Colonic mucosa (tissue), 4 donors: Measurements from ENCODE around the gene LRCH1. TPM values are rescaled to one million over a fixed set of nuclear protein-coding genes. Genes with fewer than 3 reads are reported as not detected.

Source experiments
- DNase-seq: peaks from one replicate; pipeline ENCODE4 v3.0.0-alpha.2; 2020
- H3K27ac ChIP-seq: fragments of 200-600 bp; one replicate; pipeline ENCODE4 v1.8.0; 2021
- H3K27me3 ChIP-seq: fragments of 200-600 bp; one replicate; pipeline ENCODE4 v1.8.0; 2021
- H3K36me3 ChIP-seq: fragments of 200-600 bp; one replicate; pipeline ENCODE4 v1.8.0; 2021
- H3K4me1 ChIP-seq: fragments of 200-600 bp; one replicate; pipeline ENCODE4 v1.8.0; 2021; ENCODE audit warnings: mild to moderate bottlenecking
- H3K4me3 ChIP-seq: fragments of 200-600 bp; one replicate; pipeline ENCODE4 v1.8.0; 2021
- H3K9ac ChIP-seq, 2 donors: one replicate each; pipeline ENCODE4 v1.7.0; 2013; ENCODE audit warnings: control low read depth in 2 of 2, low read depth in 2 of 2, low read length in 2 of 2
- H3K9me3 ChIP-seq: fragments of 200-600 bp; one replicate; pipeline ENCODE4 v1.8.0; 2021
- intact Hi-C: fragments of 100-400 bp; cut with DNase I; formaldehyde crosslinking; loops from one replicate; pipeline ENCODE4 v1.14.1; 2022
- total RNA-seq, 2 donors: library from RNA; stranded (reverse); fragmentation: NEBNext Ultra II Directional in 1 of 2; extraction: Animal tissue kit (Norgen Biotek cat#: 25700) in 1 of 2; gene quantifications; one replicate each; pipeline ENCODE4 v1.2.1, GENCODE V29; 2021
- TF ChIP-seq, protein P1 (sequence below): fragments of 200-600 bp; IDR thresholded peaks from one replicate; pipeline ENCODE4 v1.8.0; 2022; ENCODE audit warnings: antibody characterized with exemption, mild to moderate bottlenecking
- donor health status: healthy.
- donor health status: DM: no; HTN: no; CAD: no.
- donor health status: DM: no; HTN: no; CAD: no.

Gene LRCH1
- total RNA-seq, 2 donors from 2014 or later: 12.8 to 19.6 TPM

DNA sequence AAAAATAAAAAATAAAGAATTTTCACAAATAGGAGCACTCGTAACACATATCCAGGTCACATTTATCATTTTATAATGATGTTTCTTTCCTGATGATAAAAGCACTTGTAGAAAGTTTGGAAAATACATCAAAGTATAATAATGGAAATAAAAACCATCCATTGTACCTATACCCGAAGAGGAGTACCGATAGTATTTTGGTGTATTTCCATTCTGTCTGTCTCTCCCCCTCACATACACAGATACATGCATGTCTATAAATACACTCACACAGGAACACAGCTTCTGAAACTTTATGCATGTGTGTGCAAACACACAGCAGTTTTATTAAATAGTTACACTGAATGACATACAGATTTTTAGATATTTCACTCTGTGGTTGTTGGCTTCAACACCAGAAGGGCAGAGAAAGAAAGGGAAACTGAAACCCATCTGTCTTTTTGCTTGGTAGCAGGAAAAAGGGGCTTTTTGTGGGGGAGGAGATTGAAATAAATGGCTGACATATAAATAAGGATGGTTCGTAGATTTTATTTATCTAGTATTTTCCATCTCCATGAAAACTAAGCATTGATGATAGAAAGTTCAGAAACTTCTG is 114.8 kb downstream of the LRCH1 start:
- Histone ChIP-seq H3K4me1 (peaks cover 12% of the 10 kb centered on the region), H3K9me3 (no peaks in the 10 kb centered on the region), H3K9ac (no peak overlapping the region), H3K27ac (peak overlapping the region; percentile 61), H3K36me3 (no peaks in the 10 kb centered on the region), H3K4me3 (no peak overlapping the region), H3K27me3 (no peaks in the 10 kb centered on the region)
- intact Hi-C loops: no loop called here
- TF ChIP-seq, protein P1, sequence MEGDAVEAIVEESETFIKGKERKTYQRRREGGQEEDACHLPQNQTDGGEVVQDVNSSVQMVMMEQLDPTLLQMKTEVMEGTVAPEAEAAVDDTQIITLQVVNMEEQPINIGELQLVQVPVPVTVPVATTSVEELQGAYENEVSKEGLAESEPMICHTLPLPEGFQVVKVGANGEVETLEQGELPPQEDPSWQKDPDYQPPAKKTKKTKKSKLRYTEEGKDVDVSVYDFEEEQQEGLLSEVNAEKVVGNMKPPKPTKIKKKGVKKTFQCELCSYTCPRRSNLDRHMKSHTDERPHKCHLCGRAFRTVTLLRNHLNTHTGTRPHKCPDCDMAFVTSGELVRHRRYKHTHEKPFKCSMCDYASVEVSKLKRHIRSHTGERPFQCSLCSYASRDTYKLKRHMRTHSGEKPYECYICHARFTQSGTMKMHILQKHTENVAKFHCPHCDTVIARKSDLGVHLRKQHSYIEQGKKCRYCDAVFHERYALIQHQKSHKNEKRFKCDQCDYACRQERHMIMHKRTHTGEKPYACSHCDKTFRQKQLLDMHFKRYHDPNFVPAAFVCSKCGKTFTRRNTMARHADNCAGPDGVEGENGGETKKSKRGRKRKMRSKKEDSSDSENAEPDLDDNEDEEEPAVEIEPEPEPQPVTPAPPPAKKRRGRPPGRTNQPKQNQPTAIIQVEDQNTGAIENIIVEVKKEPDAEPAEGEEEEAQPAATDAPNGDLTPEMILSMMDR: no peak
- no peak for DNase-seq

DNA sequence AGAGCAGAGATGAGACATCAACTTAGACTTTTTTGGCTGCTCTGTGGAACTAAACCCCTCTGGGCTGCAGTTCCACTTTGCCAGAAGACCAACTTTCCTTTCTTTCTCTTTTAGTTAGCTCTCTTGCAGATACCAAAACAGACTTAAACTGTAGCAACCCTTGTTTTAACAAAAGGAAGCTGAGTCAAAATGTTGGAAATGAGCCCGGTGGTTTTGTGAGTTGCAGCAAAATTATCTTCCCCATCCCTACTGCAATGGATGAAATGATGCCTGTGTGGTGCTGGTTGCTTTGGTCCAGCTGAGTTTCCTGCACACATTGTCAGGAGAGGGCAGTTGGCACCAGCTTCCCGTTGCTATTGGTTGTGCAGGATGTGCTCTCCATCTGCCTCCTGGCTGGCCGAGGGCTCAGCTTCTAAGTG is 115.3 kb downstream of the LRCH1 start:
- intact Hi-C loops: no loop called here
- H3K9ac ChIP-seq: no peak overlapping the region
- H3K27ac ChIP-seq: peak overlapping the region; percentile 61
- H3K9me3 ChIP-seq: no peaks in the 10 kb centered on the region
- H3K4me1 ChIP-seq: peaks cover 11% of the 10 kb centered on the region
- peak; percentile 44 for DNase-seq
- H3K36me3 ChIP-seq: no peaks in the 10 kb centered on the region
- TF ChIP-seq, protein P1: no peak
- no peaks in the 10 kb centered on the region for H3K27me3 ChIP-seq
- H3K4me3 ChIP-seq: no peak overlapping the region

DNA sequence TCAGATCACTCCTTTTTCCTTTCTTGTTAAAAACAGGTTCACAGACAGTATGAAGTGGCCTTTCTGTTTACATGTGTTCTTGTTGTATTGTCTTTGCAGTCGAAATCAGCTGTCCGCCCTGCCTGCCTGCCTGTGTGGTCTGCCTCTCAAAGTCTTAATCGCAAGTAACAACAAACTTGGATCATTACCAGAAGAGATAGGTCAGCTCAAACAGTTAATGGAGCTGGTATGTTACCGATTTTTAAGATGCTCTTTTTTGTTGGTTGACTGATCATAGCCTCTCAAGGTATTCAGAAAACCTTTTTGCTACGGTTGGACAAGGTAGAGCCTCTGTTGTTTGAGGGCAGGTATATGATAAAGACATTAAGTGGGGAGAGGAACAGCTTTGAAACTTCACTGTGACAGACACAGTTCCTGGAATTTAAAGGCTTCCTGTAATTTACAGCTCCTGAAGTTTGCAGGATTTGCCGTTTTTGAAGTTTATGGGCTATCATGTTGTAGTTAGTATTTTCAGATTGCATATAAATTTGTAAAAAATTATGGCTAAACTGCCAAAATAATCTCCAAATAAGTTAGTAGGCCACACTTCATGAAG is 116.1 kb downstream of the LRCH1 start:
- H3K9ac ChIP-seq: no peak overlapping the region
- H3K9me3 ChIP-seq: no peaks in the 10 kb centered on the region
- TF ChIP-seq, protein P1: no peak
- intact Hi-C loops: no loop called here
- peak overlapping the region; percentile 61 for H3K27ac ChIP-seq
- no peak for DNase-seq
- H3K4me1 ChIP-seq: peaks cover 5% of the 10 kb centered on the region
- no peaks in the 10 kb centered on the region for H3K27me3 ChIP-seq
- no peak overlapping the region for H3K4me3 ChIP-seq
- H3K36me3 ChIP-seq: no peaks in the 10 kb centered on the region

DNA sequence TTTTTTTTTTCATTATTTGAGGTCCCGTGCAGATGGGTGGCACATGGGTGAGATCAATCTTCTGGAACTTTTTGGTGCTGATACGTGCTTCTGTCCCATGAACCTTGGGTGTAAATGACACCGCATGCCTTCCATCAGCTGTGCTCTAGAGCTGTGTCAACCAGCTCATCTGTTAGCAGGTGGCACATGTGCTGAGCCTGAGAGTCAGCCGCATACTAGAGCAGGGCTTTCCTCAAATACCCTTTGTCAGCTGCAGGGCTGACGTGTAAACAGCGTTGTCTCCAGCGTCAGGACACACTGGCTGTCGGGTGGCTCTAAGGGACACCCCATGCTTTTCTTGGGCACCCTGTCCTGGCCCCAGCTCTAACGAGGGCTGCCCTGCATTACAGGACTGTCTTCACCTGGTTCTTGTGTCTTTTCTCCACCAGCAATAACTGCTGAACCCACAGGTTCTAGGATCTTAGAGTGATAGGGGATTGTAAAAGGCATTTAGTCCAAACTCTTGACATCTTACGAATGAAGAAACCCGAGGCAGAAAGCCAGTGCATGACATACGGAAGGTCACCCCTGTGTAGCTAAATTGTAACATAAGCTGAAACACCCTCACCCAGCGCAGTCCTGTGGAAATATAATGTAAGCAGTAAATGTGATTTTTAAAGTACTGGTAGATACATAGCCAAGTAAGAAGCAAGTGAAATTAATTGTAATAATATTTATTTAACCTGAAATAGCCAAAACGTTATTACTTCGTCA is 119.5 kb downstream of the LRCH1 start:
- no peak for DNase-seq
- Histone ChIP-seq H3K27me3 (no peaks in the 10 kb centered on the region), H3K4me3 (no peak overlapping the region), H3K27ac (no peak overlapping the region), H3K9me3 (no peaks in the 10 kb centered on the region), H3K9ac (no peak overlapping the region), H3K36me3 (no peaks in the 10 kb centered on the region), H3K4me1 (no peaks in the 10 kb centered on the region)
- TF ChIP-seq, protein P1: no peak
- intact Hi-C loops: no loop called here

DNA sequence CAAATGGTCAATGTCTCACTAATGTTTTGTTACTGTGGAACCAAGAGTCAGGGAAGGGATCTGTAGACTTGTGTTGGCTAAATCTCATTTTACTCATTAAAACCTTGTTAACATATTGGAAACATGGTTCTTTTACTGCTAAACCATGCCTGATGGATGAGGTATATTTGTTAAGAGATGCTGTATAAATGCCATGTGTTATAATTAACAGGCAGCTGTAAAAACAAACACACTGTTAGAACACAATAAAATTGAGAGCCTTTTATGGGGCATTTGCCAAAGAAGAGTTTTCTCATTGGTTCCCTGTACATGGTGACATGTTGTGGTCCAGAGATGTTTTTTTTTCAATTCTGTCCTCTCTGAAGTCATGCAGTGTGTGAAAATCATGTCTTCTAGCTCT is 122.0 kb downstream of the LRCH1 start:
- Histone ChIP-seq H3K4me1 (no peaks in the 10 kb centered on the region), H3K36me3 (no peaks in the 10 kb centered on the region), H3K27me3 (no peaks in the 10 kb centered on the region), H3K9me3 (no peaks in the 10 kb centered on the region), H3K9ac (no peak overlapping the region), H3K4me3 (no peak overlapping the region), H3K27ac (no peak overlapping the region)
- TF ChIP-seq, protein P1: no peak
- intact Hi-C loops: no loop called here
- DNase-seq: no peak
